SK-N-MC (cell line): Measurements from ENCODE around the gene TUB.

ENCODE experiments used
- EZH2 ChIP-seq: fragments of 200-600 bp; sonication (generic); IDR thresholded peaks from one replicate; pipeline ENCODE4 v1.6.1; 2017; ENCODE audit warnings: antibody characterized with exemption
- POLR2AphosphoS5 ChIP-seq: IDR thresholded peaks from 2 replicates; pipeline ENCODE4 v1.6.1; 2012; ENCODE audit warnings: mild to moderate bottlenecking, low read depth, low read length, borderline replicate concordance

DNA sequence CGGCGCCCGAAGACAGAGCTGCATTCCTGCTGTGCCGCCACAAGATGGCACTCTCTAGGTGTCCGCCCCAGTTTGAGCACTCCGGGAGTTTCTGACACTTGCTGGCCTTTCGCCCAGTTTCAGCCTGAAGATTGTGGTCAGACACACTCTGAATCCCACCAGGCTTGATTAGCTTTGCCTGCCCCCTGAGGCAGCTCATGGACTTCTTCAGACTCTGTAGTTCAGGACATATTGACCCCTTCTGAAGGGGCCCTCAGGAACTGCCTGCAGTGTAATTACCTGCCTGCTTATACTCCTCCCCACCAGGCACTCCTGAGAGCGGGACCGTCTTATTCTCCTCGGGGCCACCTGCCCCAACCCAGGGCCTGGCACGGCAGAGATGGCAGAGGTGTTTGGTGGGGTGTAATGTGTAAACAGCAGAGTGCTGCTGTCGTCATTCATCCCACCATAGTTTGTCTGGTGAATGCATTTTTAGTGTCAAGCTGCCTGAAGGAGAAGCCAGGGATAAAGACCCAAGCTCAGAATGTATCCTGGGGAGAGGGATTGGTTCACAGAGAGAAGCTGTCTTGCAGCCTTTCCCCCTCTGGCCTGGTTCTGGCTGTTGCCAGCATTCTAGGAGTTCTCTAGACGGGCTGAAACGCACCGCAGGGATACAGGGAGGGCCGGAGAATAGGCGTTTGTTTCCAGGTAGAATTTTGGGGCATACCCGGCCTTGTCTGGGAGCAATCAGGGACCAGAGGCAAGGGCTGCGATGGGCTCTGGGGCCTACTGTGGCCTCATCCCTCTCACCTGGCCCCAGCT is 47.5 kb upstream of the TUB start:
- TF ChIP-seq POLR2AphosphoS5 (no peak), EZH2 (no peak)
